SKM-1 treated with dmso at 0.1 percent for 144 hours (cell line): ENCODE measurements around the gene RIPK4.

Experiments
- DNase-seq: peaks from one replicate; lab custom pipeline; 2025; ENCODE audit not compliant: unreplicated experiment; lab: John Stamatoyannopoulos, UW

RIPK4 gene

GRCh38 chr21:41769933-41770332 is 3.1 kb upstream of the RIPK4 start:
- no peak for DNase-seq

- DNase-seq, result no peak
Observed at GRCh38 chr21:41769521-41769920, 2.7 kb upstream of the RIPK4 start.

- DNase-seq, result no peak
Observed at GRCh38 chr21:41769111-41769510, 2.3 kb upstream of the RIPK4 start.

DNA sequence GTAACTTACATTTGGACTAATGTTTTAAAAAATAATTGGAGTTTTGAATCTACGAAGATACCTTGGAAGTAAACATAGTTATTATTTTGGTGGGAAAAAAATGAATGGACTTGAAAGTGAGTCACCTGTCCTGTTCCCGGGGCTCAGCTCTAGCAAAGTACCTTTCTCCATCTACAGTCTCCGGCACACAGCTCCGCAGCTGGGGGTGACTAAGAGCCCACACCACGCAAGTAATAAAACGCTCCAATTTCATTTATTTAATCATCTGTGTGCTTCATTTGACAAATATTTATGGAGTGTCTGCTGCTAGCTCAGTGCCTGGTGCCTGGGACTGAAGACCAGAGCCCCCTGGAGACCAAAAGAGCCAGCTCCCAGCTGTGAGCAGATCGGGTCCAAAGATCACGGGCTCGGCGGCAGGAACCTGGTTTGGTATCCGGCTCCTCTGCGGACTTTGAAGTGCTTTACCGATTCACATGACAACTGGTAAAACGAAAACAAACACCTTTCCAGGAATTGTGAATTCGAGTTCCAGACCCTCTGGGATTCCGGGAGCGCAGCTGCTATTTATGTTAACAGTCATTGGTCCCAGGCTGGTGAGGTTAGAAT is 1.7 kb upstream of the RIPK4 start:
- no peak for DNase-seq

DNA sequence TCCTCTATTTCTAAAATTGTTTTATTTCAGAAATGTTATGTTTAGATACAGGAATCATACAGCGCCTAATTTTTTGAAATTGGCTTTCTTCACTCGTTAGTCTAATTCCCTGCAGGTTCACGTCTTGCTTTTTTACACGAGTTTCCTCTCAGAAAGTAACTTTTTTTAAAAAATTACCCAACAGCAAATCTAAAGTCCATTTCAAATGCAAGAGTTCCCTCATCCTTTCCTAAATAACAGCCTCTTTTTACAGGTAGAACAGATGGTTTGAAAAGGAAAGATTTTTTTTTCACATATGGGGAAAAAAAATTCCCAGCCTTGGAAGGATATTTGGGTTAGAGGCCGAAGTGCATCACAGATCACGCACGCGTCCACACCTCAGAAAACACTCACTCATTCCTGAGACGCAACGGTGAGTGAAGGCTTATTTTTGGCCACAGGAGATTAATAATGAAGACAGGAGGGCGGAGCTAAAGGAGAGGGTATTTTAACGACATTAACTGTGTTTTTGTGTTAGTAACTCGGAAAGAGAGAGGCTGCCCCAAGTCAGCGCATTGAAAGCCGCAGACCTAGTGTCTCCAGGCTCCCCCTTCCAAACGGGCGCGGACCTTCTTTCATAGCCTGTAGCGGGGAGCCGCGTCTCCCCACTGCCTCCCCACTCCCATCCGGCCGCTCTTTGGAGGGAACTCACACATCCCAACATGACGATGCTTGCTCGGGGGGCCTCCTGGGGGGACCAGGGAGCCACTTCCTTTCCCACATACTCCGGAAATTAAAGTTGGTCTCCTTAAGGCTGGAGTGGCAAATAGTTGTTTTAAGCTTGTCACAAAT is 969 bp upstream of the RIPK4 start:
- no peak for DNase-seq

DNA sequence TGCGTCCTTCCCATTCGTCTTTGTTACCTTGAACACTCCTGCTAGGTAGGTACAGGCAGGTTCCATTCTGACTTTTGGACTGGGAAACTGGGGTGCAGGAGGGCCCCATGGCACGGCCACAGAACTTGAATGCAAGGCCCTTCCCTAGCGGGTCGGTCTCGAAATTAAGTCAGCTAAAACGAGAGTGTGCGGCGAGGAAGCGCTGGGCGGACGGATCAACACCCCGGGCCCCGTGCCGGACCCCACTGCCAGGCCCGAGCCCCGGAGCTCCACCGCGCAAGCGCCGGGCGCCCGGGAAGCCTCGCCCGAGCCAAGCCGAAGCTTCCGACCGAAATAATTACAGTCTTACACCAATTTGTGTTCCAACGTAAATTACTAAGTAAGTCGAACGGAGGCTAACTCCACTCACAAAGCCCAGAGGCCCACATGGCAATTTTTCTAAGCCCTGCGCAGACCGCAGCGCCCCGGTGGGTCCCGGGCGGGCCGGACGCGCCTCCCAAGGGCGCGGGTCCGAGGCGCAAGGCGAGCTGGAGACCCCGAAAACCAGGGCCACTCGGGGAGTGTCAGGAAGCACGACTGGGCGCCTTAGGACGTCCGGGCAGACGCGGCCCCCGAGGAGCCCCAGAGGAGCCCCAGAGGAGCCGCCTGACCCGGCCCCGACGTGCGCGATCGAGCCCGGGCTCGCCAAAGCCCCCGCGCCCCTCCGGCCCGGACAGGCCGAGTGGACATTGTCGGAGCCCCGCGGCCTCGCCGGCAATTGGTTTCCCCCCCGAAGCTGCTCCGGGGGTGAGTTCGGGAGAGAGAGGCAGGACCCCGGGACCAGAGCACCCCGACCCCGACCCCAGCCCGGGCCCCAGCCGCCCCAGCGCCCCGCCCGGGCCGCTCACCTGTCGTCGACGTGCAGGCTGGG is 624 bp downstream of the RIPK4 start:
- no peak for DNase-seq

GRCh38 chr21:41765420-41765821 is 1.4 kb downstream of the RIPK4 start:
- DNase-seq, result no peak

DNA sequence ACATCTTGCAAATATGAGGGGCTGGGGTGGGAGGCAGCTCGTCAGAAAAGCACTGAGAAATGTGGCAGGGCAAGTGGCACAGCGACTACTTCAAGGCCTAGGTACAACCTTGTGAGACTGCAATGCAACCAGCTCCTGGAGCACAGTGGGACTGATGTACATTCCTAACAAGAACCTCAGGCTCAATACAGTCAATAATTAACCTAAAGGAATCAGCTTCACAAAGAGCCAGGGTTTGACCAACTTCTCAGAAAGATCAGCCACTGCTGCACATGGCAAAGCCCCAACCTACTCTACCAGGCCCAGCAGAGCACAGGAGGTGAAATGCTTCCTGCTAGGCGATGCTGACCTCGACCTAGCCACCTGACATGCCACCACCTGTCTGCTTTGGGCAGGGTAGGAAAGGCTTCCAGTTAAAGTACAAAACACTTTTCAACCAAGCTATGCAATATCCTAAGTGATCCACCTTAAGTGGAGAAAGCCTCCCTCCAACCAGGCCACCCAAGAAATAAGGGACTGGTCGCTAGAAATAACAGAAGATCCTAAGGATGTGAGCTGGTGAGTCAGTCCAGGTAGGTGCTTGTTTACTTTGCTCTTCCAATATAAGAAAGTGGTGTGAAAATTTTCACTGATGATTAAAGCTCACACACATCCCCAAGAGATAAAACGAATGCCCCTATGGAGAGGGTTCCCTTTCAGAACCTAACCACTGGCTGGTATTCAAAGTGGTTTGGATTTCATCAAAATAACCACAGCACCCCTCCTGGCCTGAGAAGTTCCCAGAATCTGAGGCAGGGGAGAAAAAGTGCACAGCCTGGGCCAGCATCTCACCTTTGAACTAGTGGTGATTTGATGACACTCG is 2.1 kb downstream of the RIPK4 start:
- DNase-seq, result no peak

DNA sequence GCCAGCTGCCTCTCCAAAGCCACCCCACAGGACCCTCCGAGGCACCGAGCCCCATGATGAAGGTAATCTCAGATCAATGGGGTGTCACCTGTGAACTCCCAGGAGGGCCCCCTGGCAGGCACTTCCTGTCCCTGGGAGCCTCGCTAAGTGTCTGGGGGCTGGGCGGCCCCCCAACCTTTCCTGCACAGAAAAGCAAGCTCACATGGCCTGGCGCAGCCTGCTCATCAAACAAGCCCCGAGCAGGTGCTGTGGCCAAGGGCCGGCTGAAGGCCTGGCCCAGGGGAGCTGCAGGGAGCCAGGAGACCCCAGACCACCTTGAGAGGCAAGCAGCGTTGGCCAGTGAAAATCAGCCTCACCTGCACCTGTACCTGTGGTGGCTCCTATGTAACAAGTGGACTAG is 2.9 kb downstream of the RIPK4 start:
- DNase-seq, result no peak

- DNase-seq, result no peak
Observed at GRCh38 chr21:41763398-41763931, 3.4 kb downstream of the RIPK4 start.

GRCh38 chr21:41762753-41763152 is 4.1 kb downstream of the RIPK4 start:
- no peak for DNase-seq

GRCh38 chr21:41761934-41762635 is 4.8 kb downstream of the RIPK4 start:
- no peak for DNase-seq

DNA sequence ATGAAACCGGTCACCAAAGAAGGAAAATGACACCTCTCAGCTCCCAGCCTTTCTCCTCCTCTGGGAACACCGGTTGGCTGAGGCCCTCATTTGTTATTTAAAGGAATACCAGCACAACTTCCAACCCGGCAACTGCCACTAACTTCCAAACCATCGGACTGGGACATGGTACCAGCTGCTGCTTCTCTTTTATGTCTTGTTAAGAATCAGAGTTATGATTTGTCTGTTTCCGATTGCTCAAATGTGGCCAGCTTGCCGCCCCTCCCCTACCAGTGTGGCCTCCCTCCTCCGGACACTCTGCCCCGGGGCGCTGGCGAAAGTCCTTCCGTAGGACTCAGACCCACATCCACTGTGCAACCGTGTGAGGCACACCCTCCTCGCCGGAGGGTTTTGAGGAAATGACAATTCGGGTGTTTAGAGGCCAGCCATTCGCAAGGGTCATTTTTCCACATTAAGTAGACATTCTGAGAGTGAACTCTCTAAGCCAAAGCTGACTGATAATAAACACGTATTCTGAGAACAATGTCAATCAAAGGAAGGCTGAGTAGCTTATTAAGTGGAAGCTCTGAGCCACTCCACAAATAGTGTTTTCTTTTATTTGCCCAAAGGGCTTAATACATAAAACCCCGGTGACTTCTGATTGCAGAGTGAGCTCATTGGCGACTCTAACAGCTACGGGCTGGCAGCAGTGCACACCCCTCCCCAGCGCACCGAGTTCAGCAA is 5.5 kb downstream of the RIPK4 start:
- peak; percentile 51 for DNase-seq

GRCh38 chr21:41760411-41760810 is 6.4 kb downstream of the RIPK4 start:
- DNase-seq, result no peak

- no peak for DNase-seq
Observed at GRCh38 chr21:41759926-41760325, 6.9 kb downstream of the RIPK4 start.

DNA sequence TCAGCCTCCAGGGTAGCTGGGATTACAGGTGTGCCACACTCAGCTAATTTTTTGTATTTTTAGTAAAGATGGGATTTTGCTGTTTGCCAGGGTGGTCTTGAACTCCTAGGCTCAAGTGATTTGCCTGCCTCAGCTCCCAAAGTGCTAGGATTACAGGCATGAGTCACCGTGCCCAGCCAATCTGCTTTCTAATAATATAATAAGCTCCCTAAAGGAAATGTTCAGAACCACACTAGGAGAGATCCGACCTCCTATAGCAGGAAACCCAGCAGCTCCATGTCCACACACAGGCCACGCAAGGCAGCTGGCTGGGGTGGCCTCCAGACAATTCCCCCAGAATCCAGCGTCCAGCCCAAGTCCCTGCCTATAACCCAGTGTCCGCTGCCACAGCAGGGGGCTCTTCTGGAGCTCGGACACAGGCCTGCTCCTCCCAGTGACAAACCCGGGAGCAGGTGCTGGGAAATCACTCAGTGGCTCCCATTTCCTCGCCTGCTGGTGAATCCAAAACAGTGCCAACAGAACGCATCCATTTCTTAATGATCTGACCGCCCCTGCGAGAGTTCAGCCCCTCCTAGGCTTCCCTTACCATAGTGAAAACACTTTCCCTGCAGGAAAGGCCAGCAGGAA is 7.5 kb downstream of the RIPK4 start:
- no peak for DNase-seq

DNA sequence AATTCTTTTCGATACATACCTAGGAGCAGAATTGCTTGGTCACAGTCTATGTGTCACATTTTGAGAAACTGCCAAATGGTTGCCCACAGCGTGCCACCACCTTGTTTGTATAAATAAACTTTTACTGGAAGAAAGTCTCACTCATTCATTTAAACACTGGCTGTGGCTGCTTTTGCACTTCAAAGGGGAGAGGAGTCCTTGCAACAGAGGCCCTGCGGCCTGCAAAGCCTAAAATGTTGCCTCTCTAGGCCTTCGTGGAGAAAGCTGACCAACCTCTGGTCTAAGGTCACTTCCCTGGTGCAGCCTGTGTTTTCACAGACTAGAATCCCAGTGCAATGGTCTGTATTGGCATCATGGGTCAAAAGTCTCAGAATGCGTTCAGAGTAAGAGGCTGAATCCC is 8.3 kb downstream of the RIPK4 start:
- DNase-seq, result no peak

DNA sequence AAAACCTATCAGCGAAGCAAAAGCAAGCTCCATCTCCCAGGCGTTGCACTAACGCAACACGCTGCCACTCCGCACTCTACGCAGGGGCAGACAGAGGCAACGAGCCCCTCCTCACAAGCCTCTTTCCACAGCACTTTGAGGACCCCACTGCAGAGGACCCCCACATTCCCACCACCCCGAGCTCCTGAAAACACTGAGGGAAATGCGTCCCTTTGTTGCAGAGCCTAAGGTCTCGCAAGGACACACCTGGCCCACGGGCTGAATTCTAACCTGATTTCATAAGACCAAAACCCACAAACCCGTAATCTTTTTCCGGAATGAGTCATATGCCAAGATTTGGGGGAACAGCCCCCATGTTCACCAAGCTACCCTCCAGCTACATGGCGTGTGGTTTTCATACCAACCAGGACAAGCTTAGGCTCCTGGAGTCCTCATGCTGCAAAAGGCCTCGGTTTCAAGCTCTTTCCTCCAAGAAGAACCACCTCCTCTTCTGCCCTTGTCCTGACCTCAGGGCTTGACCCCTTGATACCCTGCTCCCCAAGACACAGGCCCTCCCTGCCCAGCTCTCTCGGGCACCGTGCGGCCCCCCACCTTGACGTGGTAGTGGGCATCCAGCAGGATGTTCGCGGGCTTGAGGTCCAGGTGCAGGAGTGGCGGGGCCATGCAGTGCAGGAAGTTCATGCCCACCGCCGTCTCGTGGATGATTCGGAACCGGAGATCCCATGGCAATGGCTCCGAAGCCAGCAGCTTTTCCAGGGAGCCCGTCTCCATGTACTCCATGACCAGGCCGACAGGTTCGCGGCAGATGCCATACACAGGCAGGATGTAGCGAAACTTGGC is 10.7 kb downstream of the RIPK4 start:
- DNase-seq, result no peak
